Lower leg skin (tissue), 3 donors: Measurements from ENCODE around the gene MRO.

Source experiments
- CTCF ChIP-seq, 3 donors: fragments of 450-650 bp; IDR thresholded peaks; one replicate each; pipeline ENCODE4 v1.5.1; 2016; ENCODE audit warnings: antibody characterized with exemption in 3 of 3, mild to moderate bottlenecking in 3 of 3, moderate library complexity in 2 of 3
- POLR2A ChIP-seq, 2 donors: fragments of 450-650 bp; IDR thresholded peaks; one replicate each; pipeline ENCODE4 v1.6.1; 2016 to 2017; ENCODE audit warnings: antibody characterized with exemption in 2 of 2, mild to moderate bottlenecking in 1 of 2, moderate library complexity in 1 of 2

GRCh38 chr18:50790948-50791347 is 28.9 kb downstream of the MRO start:
- TF ChIP-seq CTCF (IDR thresholded peaks at IDR 0.05), result no peak
- no peak for TF ChIP-seq POLR2A (IDR thresholded peaks at IDR 0.05)
